ENCODE data around the gene ARHGAP15. TPM values are rescaled to one million over a fixed set of nuclear protein-coding genes. Genes with fewer than 3 reads are reported as not detected.

Gene ARHGAP15
- total and polyA plus RNA-seq, 2 experiments from 2014 or later = 0.26 TPM; not detected in 1

GRCh38 chr2:143468341-143468888 lies 339.2 kb downstream of the ARHGAP15 start:
- Histone ChIP-seq H3K79me2 (replicated peaks; ENCODE audit: insufficient read depth) (no peaks in the 10 kb centered on the region), H3K27me3 (ENCODE audit: insufficient read depth) (no peaks in the 10 kb centered on the region), H2AFZ (no peak overlapping the region), H3K36me3 (ENCODE audit: insufficient read depth) (no peaks in the 10 kb centered on the region), H3K4me3 (no peak overlapping the region), H4K20me1 (replicated peaks; ENCODE audit: insufficient read depth) (no peaks in the 10 kb centered on the region), H3K9me2 (ENCODE audit: insufficient read depth) (no peaks in the 10 kb centered on the region; the same call in 1 of the 2 replicates), H3F3A (replicated peaks; ENCODE audit: low read depth) (no peaks in the 10 kb centered on the region), H3K4me2 (no peak overlapping the region), H3K4me1 (ENCODE audit: insufficient read depth) (peaks cover 15% of the 10 kb centered on the region; the same call in 1 of the 2 replicates), H3K27ac (ENCODE audit: low read depth) (no peak overlapping the region)
- H3K4me1 Mint-ChIP-seq = peaks cover 14% of the 10 kb centered on the region; the same call in 2 of the 3 replicates
- no peak overlapping the region for H3K27ac Mint-ChIP-seq
- no peak overlapping the region for H3K4me3 Mint-ChIP-seq
- no peaks in the 10 kb centered on the region for H3K27me3 Mint-ChIP-seq (ENCODE audit: insufficient read depth, low read depth, poor library complexity)
- ATAC-seq (no peak), DNase-seq (ENCODE audit: low spot score) (no peak)
- H3K9me3 Mint-ChIP-seq = no peaks in the 10 kb centered on the region
- TF ChIP-seq STAT1 (IDR thresholded peaks at IDR 0.05; ENCODE audit: unreplicated experiment) (no peak), CTCF (conservative IDR thresholded peaks at IDR 0.05; ENCODE audit: low read depth in 2 of 2) (no peak), JUNB (IDR thresholded peaks at IDR 0.05; ENCODE audit: unreplicated experiment) (no peak), POLR2AphosphoS5 (IDR thresholded peaks at IDR 0.05; ENCODE audit: low read depth) (no peak), EZH2 (IDR thresholded peaks at IDR 0.05; ENCODE audit: low read depth, unreplicated experiment) (no peak), ETS1 (IDR thresholded peaks at IDR 0.05) (no peak)
- no peaks in the 10 kb centered on the region for H3K36me3 Mint-ChIP-seq (ENCODE audit: low read depth)

- ATAC-seq = no peak
- TF ChIP-seq POLR2AphosphoS5 (IDR thresholded peaks at IDR 0.05; ENCODE audit: low read depth) (no peak), ZNF462 (CRISPR knock-in tag; IDR thresholded peaks at IDR 0.05) (no peak), CREB1 (CRISPR knock-in tag; IDR thresholded peaks at IDR 0.05; ENCODE audit: low read depth) (no peak), JUNB (IDR thresholded peaks at IDR 0.05; ENCODE audit: unreplicated experiment) (no peak), CTCF (conservative IDR thresholded peaks at IDR 0.05; ENCODE audit: low read depth in 2 of 2) (no peak), EZH2 (IDR thresholded peaks at IDR 0.05; ENCODE audit: low read depth, unreplicated experiment) (no peak), EZH2phosphoT487 (IDR thresholded peaks at IDR 0.05; ENCODE audit: unreplicated experiment) (no peak)
Measured at GRCh38 chr2:143469323-143469722, 340.1 kb downstream of the ARHGAP15 start.

More at GRCh38 chr2:143469323-143469722, 340.1 kb downstream of the ARHGAP15 start:
- Histone ChIP-seq H3K79me2 (replicated peaks; ENCODE audit: insufficient read depth) (no peaks in the 10 kb centered on the region), H3K4me3 (no peak overlapping the region), H3F3A (replicated peaks; ENCODE audit: low read depth) (no peaks in the 10 kb centered on the region), H2AFZ (no peak overlapping the region), H3K36me3 (ENCODE audit: insufficient read depth) (no peaks in the 10 kb centered on the region), H3K27me3 (ENCODE audit: insufficient read depth) (no peaks in the 10 kb centered on the region), H4K20me1 (replicated peaks; ENCODE audit: insufficient read depth) (no peaks in the 10 kb centered on the region), H3K4me2 (no peak overlapping the region), H3K27ac (ENCODE audit: low read depth) (no peak overlapping the region), H3K4me1 (ENCODE audit: insufficient read depth) (peaks cover 15% of the 10 kb centered on the region; the same call in 1 of the 2 replicates), H3K9me2 (ENCODE audit: insufficient read depth) (no peaks in the 10 kb centered on the region; the same call in 1 of the 2 replicates)
- Mint-ChIP-seq H3K4me1 (peaks cover 14% of the 10 kb centered on the region; the same call in 2 of the 3 replicates), H3K27ac (no peak overlapping the region), H3K36me3 (ENCODE audit: low read depth) (no peaks in the 10 kb centered on the region), H3K4me3 (no peak overlapping the region), H3K27me3 (ENCODE audit: insufficient read depth, low read depth, poor library complexity) (no peaks in the 10 kb centered on the region), H3K9me3 (no peaks in the 10 kb centered on the region)
- DNase-seq (ENCODE audit: low spot score) = no peak

Measured in GM23338 (cell line).